Activated T-helper 1 cell treated with anti-CD3 and anti-CD28 coated beads, Interleukin-2, amount 50 U/mL, for 16 hours (primary cell): ENCODE data around the gene GPX4.

ENCODE experiments used
- DNase-seq, 2 donors: peaks; one replicate each; pipeline ENCODE4 v3.0.0-alpha.2; 2020; ENCODE audit warnings: low read depth in 1 of 2, low spot score in 1 of 2

The GPX4 gene

DNA sequence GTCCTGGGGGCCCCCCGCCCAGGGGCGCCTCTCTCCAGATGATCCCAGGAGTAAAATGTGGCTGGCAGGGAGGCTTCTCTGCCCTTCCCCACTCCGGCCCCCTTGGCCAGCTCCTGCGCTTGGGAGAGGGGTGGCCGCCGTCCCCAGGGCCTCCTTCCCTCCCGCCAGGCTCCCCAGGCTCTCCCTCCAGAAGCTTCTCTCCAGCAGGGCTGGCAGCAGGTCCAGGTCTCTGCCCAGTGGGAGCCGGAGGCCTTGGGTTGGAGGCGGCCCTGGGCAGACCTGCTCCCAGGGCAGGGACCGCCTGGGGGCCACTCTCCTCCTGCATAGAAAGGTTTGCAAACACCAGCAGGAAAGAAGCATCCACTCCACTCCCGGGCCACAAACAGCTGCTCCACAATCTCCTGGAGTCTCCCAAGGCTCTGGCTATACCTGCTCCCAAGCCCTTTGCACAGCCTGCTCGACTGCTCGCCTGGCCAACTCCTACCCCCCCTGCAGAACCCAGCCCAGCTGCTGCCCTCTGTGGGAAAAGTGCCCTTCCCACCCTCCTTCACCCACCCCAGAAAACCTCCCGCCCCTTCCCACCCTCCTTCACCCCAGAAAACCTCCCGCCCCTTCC, 44.2 kb downstream of the GPX4 start:
- no peak for DNase-seq

- DNase-seq = no peak
Observed at GRCh38 chr19:1149259-1150045, 45.7 kb downstream of the GPX4 start.

GRCh38 chr19:1150333-1151036, 46.7 kb downstream of the GPX4 start:
- no peak for DNase-seq

- DNase-seq = no peak
Observed at GRCh38 chr19:1151037-1151724, 47.4 kb downstream of the GPX4 start.

- no peak for DNase-seq
Observed at GRCh38 chr19:1151917-1152587, 48.3 kb downstream of the GPX4 start.

DNA sequence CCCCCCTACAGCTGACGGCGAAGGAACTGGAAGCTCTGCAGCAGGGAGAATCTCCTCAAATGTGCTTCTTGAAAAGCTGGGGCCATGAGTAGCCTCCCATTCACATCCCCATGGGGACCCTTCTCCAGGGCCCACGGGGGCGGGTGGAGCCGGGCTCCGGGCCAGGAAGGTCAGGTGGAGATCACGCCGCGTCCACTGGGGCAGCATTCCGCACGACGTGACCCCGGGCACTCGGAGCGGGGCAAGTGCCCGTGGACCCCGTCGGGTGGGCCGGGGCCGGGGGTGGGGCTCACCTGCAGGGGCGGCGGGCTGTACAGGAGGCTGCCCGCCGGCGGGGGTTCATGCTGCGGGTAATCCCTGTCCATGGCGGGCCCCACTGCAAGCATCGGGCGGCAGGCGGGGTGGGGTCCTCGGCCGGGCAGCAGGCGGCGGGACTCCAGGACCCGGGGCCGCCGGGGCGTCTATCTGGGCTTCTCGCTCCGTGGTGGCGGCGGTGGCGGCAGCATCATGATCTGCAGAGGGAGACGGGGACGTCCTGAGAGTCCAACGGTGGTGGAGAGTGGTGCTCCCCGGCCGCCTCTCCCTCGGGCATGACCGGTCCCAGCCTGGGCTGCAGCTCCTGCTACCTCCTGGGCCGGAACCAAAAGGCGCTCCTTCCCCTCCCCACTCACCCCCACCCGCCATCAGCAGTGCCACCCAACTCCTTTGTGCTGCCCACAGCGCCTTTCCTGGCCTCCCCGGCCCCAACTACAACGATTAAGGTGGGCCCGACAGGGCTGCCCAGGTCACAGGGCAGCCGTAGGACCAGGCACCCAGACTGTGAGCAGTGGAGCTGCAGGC, 50.3 kb downstream of the GPX4 start:
- DNase-seq = no peak

DNA sequence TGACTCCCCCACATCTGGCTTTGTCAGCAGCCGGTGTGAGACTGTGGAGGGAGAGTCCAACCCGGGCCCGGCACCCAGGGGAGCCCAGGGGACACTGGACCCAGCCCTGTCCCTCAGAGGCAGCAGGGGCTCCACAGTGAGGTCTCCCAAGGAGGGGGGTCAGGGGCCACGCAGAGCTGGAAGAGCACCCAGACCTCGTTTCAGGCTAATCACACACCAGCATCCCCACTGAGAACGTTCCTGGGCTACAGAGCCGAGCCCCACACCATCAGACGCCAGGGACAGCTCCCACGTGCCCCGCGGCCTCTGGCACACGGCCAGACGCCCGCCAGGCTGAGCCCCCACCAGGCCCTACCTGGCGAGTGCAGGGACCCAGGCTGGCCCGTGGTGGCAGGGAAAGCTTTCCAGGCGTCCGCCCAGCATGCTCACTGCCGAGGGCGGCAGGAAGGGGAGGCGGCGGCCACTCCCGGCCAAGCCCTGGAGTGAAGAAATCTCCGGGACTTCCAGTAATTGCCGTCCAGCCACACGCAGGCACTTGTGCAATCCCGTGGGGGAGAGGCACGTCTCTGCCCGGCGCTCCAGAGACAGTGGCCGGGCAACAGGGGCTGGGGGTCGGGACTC, 51.0 kb downstream of the GPX4 start:
- DNase-seq = no peak

GRCh38 chr19:1155352-1156304, 51.8 kb downstream of the GPX4 start:
- no peak for DNase-seq
